OCI-LY3 (cell line): ENCODE data around the gene CDK5R2.

ENCODE experiments used
- H2AFZ ChIP-seq: fragments of 200-600, 300-600 bp; shearing (Covaris generic); 2 replicates; pipeline ENCODE4 v1.6.0; 2014; ENCODE audit warnings: antibody characterized with exemption, low read depth, low read length
- H3K27ac ChIP-seq: fragments of 200-600, 300-600 bp; sonication (generic); 2 replicates; pipeline ENCODE4 v1.5.1; 2014; ENCODE audit warnings: mild to moderate bottlenecking, low read length, moderate library complexity, mixed read lengths
- H3K27me3 ChIP-seq: fragments of 200-600, 300-600 bp; sonication (generic); 2 replicates; pipeline ENCODE4 v1.6.1; 2014; ENCODE audit warnings: low read depth, low read length, mixed read lengths
- H3K36me3 ChIP-seq: fragments of 200-600, 300-600 bp; sonication (generic); replicated peaks from 2 replicates; pipeline ENCODE3; 2014; ENCODE audit warnings: low read depth, low read length, mixed read lengths
- H3K4me1 ChIP-seq: fragments of 300-600, 200-600 bp; sonication (generic); 2 replicates; pipeline ENCODE4 v1.6.1; 2014; ENCODE audit warnings: low read length, mixed read lengths
- H3K4me2 ChIP-seq: fragments of 200-600, 300-600 bp; sonication (generic); 2 replicates; pipeline ENCODE4 v1.6.1; 2014; ENCODE audit warnings: low read length, mixed read lengths
- H3K4me3 ChIP-seq: fragments of 300-600, 200-600 bp; sonication (generic); 2 replicates; pipeline ENCODE4 v1.5.1; 2014; ENCODE audit warnings: antibody characterized with exemption, mild to moderate bottlenecking, low read length, moderate library complexity
- H3K79me2 ChIP-seq: fragments of 300-600, 200-600 bp; shearing (Covaris generic); 2 replicates; pipeline ENCODE4 v1.6.1; 2014; ENCODE audit warnings: mild to moderate bottlenecking, low read length, mixed read lengths
- H3K9ac ChIP-seq: fragments of 300-600, 200-600 bp; shearing (Covaris generic); 2 replicates; pipeline ENCODE4 v1.6.0; 2014; ENCODE audit warnings: mild to moderate bottlenecking, low read length, moderate library complexity
- H3K9me3 ChIP-seq: fragments of 200-600, 300-600 bp; shearing (Covaris generic); 2 replicates; pipeline ENCODE4 v1.6.1; 2014; ENCODE audit warnings: low read length, mixed read lengths; ENCODE audit not compliant: insufficient read depth
- H4K20me1 ChIP-seq: fragments of 200-600, 300-600 bp; sonication (generic); 2 replicates; pipeline ENCODE4 v1.6.1; 2016; ENCODE audit warnings: low read length, mixed read lengths; ENCODE audit not compliant: insufficient read depth
- EZH2phosphoT487 ChIP-seq: fragments of 200-600 bp; shearing (Covaris generic); IDR thresholded peaks from 2 replicates; pipeline ENCODE4 v1.6.1; 2018; ENCODE audit warnings: antibody characterized with exemption, mixed run types, low read depth
- TF ChIP-seq, protein P1 (sequence below): fragments of 200-600, 300-600 bp; sonication (generic); IDR thresholded peaks from 2 replicates; pipeline ENCODE4 v1.5.1; 2014; ENCODE audit warnings: antibody characterized with exemption, low read length, low read depth

The CDK5R2 gene

DNA sequence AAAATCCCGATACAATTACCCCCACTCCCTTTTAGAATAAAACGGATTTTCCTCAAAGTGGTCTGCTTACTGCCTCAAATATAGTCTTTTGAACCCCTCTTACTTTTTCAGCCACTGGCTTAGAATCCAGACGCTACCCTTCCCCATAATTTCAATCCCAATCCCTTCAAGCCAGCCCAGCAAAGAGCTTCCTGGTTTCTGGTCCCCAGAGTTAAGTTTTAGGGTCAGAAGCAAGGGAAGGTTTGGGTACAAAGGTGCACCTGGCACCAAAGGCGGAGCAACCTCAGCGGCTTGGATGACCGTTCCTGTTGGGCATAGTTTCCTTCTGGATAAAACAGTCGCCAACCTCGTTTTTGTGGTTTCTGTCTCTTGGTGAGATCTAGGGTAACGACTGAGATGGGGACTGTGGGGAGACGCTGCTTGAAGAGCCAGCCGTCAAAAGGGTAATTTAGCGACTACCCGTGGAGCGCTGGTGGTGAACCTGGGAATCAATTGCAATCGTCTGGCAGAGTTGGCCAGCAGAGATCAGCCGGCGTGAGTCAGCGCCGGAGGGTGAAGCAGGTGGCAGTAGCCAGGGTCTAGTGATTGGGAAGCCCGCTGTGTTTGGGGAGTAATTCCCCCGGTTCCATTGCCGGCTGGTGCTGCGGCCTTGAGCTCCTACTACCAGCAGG is 23.9 kb downstream of the CDK5R2 start:
- Histone ChIP-seq H3K9me3 (no peaks in the 10 kb centered on the region), H4K20me1 (no peaks in the 10 kb centered on the region), H3K4me3 (no peak overlapping the region), H3K4me2 (no peak overlapping the region), H3K79me2 (peaks cover 2% of the 10 kb centered on the region; the same call in 1 of the 2 replicates), H3K4me1 (peaks cover 5% of the 10 kb centered on the region), H3K9ac (no peak overlapping the region), H3K27ac (no peak overlapping the region), H3K27me3 (no peaks in the 10 kb centered on the region), H2AFZ (no peak overlapping the region), H3K36me3 (no peaks in the 10 kb centered on the region)
- TF ChIP-seq, protein P1, sequence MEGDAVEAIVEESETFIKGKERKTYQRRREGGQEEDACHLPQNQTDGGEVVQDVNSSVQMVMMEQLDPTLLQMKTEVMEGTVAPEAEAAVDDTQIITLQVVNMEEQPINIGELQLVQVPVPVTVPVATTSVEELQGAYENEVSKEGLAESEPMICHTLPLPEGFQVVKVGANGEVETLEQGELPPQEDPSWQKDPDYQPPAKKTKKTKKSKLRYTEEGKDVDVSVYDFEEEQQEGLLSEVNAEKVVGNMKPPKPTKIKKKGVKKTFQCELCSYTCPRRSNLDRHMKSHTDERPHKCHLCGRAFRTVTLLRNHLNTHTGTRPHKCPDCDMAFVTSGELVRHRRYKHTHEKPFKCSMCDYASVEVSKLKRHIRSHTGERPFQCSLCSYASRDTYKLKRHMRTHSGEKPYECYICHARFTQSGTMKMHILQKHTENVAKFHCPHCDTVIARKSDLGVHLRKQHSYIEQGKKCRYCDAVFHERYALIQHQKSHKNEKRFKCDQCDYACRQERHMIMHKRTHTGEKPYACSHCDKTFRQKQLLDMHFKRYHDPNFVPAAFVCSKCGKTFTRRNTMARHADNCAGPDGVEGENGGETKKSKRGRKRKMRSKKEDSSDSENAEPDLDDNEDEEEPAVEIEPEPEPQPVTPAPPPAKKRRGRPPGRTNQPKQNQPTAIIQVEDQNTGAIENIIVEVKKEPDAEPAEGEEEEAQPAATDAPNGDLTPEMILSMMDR, result no peak
- no peak for TF ChIP-seq EZH2phosphoT487

DNA sequence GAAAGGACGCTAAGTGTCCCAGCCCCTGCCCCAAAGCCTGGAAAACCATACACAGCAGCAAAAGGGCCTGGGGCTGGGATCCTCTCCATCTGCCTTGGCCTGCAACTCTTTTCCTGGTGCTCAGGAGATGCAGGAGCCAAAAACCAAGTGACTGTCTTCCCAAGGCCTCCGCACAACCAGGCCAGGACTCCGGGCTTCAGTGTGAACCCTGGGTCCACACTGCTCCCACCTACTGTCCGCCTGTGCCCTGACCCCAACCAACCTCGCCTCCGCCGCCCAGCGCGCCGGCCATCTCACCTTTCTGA is 24.4 kb downstream of the CDK5R2 start:
- H3K4me2 ChIP-seq, result no peak overlapping the region
- no peak overlapping the region for H2AFZ ChIP-seq
- no peaks in the 10 kb centered on the region for H3K9me3 ChIP-seq
- H3K27me3 ChIP-seq, result no peaks in the 10 kb centered on the region
- H3K79me2 ChIP-seq, result peaks cover 2% of the 10 kb centered on the region; the same call in 1 of the 2 replicates
- H3K27ac ChIP-seq, result no peak overlapping the region
- peaks cover 5% of the 10 kb centered on the region for H3K4me1 ChIP-seq
- H3K4me3 ChIP-seq, result no peak overlapping the region
- no peaks in the 10 kb centered on the region for H4K20me1 ChIP-seq
- TF ChIP-seq EZH2phosphoT487, result no peak
- TF ChIP-seq, protein P1, result no peak
- no peaks in the 10 kb centered on the region for H3K36me3 ChIP-seq
- H3K9ac ChIP-seq, result no peak overlapping the region

DNA sequence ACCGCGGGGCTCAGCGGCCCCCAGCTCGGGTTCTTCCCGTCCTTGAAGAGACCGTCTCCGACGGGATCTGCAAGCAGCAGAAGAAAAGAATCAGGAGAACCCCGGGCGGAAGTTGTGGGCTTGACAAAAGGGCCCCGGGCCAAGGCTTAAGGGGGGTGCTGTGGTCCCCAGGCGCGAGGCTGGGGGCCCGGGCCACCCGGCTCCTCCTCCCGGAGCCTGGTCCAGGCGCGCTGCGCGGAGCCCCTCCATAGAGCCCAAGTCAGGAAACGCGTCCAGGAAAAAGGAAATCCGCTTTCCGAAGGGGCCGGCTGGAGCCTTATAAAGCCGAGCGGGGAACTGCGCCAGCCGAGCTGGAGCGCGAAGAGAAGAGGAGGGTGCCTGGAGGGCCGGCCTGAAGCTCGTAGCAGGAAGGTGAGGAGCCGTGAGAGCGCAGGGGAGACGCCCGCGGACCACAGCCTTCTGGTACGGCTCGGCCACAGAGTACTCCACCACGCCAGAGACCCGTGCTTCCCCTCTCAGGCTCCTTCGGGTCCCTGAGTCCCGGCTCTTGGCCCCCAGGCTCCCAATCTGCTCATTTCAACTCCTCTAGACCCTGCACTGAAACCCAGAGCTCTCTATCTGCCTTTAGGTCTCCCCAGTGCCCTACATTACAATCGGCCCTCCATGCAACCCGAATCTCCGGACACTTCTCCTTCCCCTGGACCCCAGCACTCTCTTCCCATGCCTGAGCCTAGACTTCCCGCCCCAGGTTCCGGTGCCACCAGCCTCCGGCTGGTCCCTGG is 25.0 kb downstream of the CDK5R2 start:
- Histone ChIP-seq H3K4me1 (peaks cover 3% of the 10 kb centered on the region), H3K79me2 (peaks cover 2% of the 10 kb centered on the region; the same call in 1 of the 2 replicates), H3K4me3 (no peak overlapping the region), H2AFZ (no peak overlapping the region), H4K20me1 (no peaks in the 10 kb centered on the region), H3K27ac (no peak overlapping the region), H3K9me3 (no peaks in the 10 kb centered on the region), H3K27me3 (no peaks in the 10 kb centered on the region), H3K4me2 (no peak overlapping the region), H3K36me3 (no peaks in the 10 kb centered on the region), H3K9ac (no peak overlapping the region)
- TF ChIP-seq, protein P1, result no peak
- no peak for TF ChIP-seq EZH2phosphoT487

DNA sequence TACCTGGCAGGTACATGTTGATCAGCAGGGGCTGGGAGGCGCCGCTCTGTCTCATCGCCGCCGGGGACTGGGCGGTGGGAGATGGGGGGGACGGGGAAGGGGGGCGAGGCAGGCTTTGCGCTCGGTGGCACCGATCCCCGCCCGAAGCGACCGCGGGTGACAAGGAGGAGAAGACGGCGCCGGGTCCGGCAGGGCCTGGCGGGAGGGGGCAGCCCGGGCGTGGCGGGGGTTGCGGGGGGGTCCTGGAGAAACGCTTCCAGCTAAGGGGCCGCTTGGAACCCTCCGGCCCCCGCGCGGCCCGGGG is 25.5 kb downstream of the CDK5R2 start, which contains the start of gene FEV:
Gene FEV (minus strand): TSS at position 164 of the 304 bp plus-strand sequence. CDS start 109 bp downstream, at position 55.
- Histone ChIP-seq H3K9ac (no peak within 1 kb of the TSS), H3K36me3 (no peaks in the 10 kb centered on the region), H3K4me1 (no peaks in the 10 kb centered on the region), H3K4me3 (no peak within 1 kb of the TSS), H3K4me2 (no peak within 1 kb of the TSS), H3K79me2 (peaks cover 2% of the 10 kb centered on the region; the same call in 1 of the 2 replicates), H2AFZ (no peak within 1 kb of the TSS), H3K9me3 (no peaks in the 10 kb centered on the region), H4K20me1 (no peaks in the 10 kb centered on the region), H3K27ac (no peak within 1 kb of the TSS), H3K27me3 (no peaks in the 10 kb centered on the region)
- TF ChIP-seq, protein P1, result no peak
- no peak for TF ChIP-seq EZH2phosphoT487
